Stimulated activated CD4-positive, alpha-beta T cell treated with anti-CD3 and anti-CD28 coated beads, Interleukin-4, amount 100 ng/mL, for 4 hours (primary cell): ENCODE results near the gene TMEM178B.
"Not testable (repeated sequence)": the region's sequence is repeated elsewhere in the genome, so short reads cannot be mapped to it uniquely, and the experiment has no call there.

Experiments
- DNase-seq, 2 experiments: peaks; one replicate each; pipeline ENCODE4 v3.0.0-alpha.2; 2020

TMEM178B gene

DNA sequence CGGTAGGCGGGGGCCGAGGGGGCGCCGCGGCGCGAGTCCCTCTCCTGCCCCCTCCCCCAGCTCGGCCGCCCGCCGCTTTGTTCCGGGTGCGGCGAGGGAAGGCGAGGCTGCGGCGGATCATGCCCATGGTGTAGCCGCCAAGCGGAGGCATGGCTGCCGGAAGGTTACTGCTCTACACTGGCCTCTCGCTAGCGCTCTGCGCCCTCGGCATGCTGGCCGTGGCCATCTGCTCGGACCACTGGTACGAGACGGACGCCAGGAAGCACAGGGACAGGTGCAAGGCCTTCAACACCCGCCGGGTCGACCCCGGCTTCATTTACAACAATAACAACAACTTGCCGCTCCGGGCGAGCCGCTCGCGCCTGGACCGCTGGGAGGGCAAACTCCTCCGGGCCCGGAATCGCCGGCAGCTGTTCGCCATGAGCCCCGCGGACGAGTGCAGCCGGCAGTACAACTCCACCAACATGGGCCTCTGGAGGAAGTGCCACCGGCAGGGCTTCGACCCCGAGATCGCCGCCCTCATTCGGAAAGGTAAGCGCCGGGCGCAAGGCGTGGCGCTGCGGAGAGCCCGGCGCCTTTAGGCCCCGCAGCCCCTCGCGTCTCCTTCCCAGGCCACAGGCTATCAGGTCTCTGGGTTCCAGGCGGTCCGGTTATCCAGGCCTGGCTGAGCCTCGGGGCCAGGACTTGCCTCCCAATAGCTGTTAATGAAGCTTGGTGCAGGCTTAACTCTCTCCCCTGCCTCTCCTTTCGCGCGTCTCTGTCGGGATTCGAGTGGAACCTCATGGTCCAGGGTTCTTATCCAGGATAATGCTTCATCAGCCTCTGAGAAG, 513 bp downstream of the TMEM178B start:
- no peak for DNase-seq

DNA sequence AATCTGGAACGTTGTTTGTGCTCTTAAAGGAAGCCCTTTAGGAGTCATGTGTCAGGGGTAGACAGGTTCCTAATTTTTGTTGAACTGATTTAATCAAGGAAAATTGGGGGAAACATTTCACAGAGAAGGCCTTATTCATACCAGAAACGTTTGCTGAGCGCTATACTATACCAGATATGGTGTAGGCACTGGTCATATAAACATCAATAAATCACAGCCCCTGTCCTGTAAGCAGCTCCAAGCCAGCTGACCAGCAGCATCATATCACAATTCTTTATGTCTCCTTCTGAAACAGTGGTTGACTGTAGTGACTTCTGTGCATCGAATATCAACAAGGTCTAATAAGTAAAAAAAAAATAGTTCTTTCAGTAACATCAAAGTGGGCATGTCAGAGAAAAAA, 1.1 kb downstream of the TMEM178B start:
- DNase-seq, result no peak

DNA sequence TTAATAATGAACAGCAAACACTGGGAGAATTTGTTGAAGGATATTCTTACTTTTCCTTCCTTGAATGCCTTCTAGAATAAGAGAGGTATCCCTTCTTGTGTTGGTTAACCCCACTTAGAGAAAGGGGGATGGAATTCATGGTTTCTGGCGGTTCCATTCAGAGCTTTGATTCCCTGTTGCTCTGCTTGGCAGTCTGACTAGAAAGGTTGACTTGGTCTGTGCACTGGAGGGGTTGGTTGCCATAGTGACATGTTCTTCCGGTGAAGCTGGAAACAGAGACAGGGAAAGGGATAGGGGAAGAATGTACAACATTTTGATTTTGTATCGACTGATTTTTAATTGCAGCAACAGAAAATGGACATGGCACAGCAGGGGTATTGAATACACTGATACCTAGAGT, 2.5 kb downstream of the TMEM178B start:
- DNase-seq, result no peak

DNA sequence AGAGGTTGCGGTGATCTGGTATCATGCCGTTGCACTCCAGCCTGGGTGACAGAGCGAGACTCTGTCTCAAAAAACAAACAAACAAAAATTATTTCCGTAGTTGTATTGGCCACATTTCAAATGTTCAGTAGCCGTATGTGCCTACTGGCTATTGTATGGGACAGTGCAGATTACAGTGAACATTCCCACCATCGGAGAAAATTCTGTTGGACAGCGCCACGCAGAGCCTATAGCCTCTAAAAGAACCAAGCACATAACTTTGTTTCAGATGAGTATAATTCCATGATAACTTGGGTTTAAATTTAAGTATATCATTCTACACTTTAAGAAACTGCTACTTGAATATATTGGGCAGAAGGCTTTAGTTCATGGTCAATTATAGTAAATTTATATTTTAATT, 5.4 kb downstream of the TMEM178B start:
- no peak for DNase-seq

GRCh38 chr7:141089490-141089889, 15.6 kb downstream of the TMEM178B start:
- DNase-seq, result not testable (repeated sequence)

- DNase-seq, result no peak
Measured at GRCh38 chr7:141094336-141095070, 20.6 kb downstream of the TMEM178B start.

- no peak for DNase-seq
Measured at GRCh38 chr7:141097430-141097829, 23.6 kb downstream of the TMEM178B start.

GRCh38 chr7:141102436-141102835, 28.6 kb downstream of the TMEM178B start:
- DNase-seq, result no peak

DNA sequence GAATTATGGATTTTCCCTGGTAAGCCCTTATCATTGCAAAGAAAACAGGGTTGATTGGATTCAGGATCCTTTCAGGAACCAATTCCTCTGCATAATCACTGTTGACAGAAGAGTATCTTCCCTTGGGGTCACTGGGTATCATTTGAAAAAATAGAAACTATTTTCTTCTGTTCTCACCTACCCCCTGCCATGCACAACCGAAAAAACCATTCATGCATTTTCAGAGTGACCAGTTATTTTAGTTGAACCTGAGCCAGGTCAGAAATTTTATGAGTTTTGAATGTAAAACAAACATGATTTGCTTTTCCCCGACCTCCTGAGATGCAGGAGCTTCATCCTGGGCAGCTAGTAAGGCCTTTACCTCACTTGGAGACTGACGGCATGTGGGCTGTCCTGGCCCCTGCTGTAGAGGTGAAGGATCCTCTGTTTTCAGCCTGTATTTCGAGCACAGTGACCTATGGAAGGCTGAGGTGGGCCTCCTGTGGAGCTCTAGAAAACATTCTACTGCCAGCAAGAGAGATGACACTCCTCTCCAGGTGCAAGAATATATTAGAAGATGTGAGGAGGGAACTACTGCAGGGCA, 30.1 kb downstream of the TMEM178B start:
- DNase-seq, result no peak

- no peak for DNase-seq
Measured at GRCh38 chr7:141113131-141113530, 39.3 kb downstream of the TMEM178B start.

GRCh38 chr7:141114029-141114664, 40.3 kb downstream of the TMEM178B start:
- no peak for DNase-seq

DNA sequence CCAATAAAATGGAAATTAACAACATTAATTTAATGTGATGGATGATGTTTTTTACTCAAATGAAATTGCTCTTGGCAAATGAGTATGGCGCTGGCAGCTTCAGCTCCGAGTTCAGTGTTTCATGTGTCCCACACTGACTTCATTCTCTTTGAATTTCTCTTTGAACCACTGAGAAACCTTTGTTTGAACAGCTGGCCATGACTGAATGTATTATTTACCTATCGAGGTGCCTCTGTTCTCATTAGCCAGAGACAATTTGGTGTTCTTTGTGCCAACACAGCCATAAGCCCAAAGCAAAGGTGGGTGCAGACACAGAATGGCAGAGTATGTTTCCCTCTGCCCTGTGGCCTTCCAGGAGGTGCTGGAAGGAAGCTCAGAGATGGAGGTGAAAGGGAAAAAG, 42.1 kb downstream of the TMEM178B start:
- no peak for DNase-seq

- DNase-seq, result not testable (repeated sequence)
Measured at GRCh38 chr7:141116661-141117060, 42.8 kb downstream of the TMEM178B start.

GRCh38 chr7:141118767-141119166, 44.9 kb downstream of the TMEM178B start:
- DNase-seq, result no peak

- no peak for DNase-seq
Measured at GRCh38 chr7:141119187-141119586, 45.3 kb downstream of the TMEM178B start.

- no peak for DNase-seq
Measured at GRCh38 chr7:141122736-141123135, 48.9 kb downstream of the TMEM178B start.

GRCh38 chr7:141123522-141123921, 49.7 kb downstream of the TMEM178B start:
- DNase-seq, result no peak

DNA sequence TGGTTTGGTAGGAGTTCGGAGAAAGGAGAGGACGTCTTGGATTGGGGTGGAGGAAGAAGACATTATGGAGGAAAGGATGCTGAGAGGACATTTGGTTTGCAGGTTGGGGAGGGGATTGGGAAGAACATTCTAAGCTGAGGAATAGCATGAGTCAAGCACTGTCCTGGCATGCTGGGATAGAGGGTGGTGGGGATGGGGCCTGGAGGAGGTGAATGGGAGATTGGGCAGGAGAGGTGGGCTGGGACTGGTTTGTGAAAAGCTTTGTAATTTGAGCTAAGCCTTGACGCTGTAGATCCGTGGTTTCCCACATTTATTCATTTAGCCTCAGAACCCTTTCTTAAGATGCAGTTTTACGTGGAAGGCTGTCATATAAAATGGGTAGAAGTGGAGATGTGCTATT, 52.2 kb downstream of the TMEM178B start:
- no peak for DNase-seq

DNA sequence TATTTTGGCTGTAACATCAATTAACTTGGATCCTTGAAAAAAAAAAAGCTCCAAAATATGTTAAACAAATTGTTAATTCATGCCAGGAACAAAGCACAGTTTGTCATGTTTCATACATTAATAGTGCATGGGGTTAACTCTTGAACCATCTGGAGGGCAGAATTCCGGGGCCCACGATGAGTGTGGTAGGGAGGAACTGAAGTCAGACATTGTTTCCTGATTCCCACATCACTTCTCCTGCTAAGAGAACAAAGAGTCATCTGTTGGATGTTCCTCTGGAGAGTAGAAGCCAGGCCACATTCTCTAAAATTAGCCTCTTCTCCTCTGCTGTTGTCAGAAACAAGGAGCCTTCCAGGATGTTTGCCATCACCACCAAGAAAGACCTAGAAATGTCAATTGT, 54.6 kb downstream of the TMEM178B start:
- no peak for DNase-seq

GRCh38 chr7:141128931-141129330, 55.1 kb downstream of the TMEM178B start:
- DNase-seq, result no peak

DNA sequence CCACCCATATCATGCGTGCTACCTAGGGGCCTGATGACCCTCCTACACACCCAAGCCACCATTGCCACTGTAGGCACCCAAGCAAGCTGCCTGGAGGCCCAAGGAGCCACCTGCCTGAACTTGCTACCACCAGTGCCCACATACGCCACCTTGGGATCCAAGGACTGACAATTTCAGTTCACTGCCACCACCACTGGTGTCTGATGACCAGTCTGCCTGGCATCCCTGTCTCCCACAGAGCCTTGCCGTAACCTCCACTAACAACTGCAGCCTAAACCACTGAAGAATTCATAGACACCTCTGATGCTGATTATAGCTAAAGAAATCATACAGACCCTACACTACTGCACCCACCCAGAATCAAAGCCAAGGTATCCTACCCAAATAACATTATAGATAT, 58.8 kb downstream of the TMEM178B start:
- no peak for DNase-seq

- DNase-seq, result no peak
Measured at GRCh38 chr7:141133646-141134045, 59.8 kb downstream of the TMEM178B start.

DNA sequence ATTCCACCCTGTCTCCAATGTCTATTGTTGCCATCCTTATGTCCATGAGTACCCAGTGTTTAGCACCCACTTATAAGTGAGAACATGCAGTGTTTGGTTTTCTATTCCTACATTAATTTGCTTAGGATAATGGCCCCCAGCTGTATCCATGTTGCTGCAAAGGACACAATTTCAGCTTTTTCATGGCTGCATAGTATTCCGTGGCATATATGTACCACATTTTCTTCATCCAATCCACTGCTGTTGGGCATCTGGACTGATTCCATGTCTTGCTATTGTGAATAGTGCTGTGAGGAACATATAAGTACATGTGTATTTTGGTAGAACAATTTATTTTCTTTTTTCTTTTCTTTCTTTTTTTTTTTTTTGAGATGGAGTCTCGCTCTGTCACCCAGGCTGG, 68.2 kb downstream of the TMEM178B start:
- DNase-seq, result no peak
